Measurements from ENCODE around the gene KASH5. TPM values are rescaled to one million over a fixed set of nuclear protein-coding genes. Genes with fewer than 3 reads are reported as not detected.

The KASH5 gene
- total and polyA plus RNA-seq, 4 donors, result 0.52 to 2.9 (median 1.5) TPM; not detected in 1

DNA sequence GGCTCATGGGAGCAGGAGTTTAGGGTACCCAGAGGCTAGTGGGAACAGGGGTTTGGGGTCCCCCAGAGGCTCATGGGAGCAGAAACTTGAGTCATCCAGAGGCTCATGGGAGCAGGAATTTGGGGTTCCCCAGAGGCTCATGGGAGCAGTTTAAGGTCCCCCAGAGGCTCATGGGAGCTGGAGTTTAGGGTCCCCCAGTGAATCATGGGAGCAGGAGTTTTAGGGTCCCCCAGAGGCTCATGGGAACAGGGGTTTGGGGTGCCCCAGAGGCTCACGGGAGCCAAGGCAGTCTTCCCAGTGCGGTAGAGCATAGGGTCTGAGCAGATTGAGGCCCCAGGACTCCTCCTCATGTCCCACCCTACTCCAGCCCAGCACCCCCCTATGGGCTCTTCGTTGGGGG is 77.3 kb downstream of the KASH5 start:
- no peak overlapping the region for H3K4me3 ChIP-seq
- H3K4me1 ChIP-seq (ENCODE audit: control insufficient read depth in 5 of 5, insufficient read depth in 5 of 5, low read length in 5 of 5), result no peaks in the 10 kb centered on the region
- no peaks in the 10 kb centered on the region for H3K9me3 ChIP-seq (ENCODE audit: control insufficient read depth in 4 of 4, insufficient read depth in 3 of 4, low read length in 3 of 4)
- ATAC-seq (ENCODE audit: insufficient read depth, low FRiP score), result no peak
- TF ChIP-seq, protein P1, sequence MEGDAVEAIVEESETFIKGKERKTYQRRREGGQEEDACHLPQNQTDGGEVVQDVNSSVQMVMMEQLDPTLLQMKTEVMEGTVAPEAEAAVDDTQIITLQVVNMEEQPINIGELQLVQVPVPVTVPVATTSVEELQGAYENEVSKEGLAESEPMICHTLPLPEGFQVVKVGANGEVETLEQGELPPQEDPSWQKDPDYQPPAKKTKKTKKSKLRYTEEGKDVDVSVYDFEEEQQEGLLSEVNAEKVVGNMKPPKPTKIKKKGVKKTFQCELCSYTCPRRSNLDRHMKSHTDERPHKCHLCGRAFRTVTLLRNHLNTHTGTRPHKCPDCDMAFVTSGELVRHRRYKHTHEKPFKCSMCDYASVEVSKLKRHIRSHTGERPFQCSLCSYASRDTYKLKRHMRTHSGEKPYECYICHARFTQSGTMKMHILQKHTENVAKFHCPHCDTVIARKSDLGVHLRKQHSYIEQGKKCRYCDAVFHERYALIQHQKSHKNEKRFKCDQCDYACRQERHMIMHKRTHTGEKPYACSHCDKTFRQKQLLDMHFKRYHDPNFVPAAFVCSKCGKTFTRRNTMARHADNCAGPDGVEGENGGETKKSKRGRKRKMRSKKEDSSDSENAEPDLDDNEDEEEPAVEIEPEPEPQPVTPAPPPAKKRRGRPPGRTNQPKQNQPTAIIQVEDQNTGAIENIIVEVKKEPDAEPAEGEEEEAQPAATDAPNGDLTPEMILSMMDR (IDR thresholded peaks at IDR 0.05; ENCODE audit: control extremely low read depth, extremely low read depth), result no peak
- no peak overlapping the region for H3K27ac ChIP-seq (ENCODE audit: low read depth in 1 of 2, low read length in 1 of 2)
- no peak overlapping the region for H3K9ac ChIP-seq (ENCODE audit: insufficient read depth in 1 of 2, low read length in 2 of 2)
- DNase-seq, result no peak
- 92 to 100% methylated on average over 3 of the region's 3 CpGs for WGBS, 2 donors
- peaks cover 0 to 42% (median 1%) of the 10 kb centered on the region in 4 donors for H3K36me3 ChIP-seq (ENCODE audit: control insufficient read depth in 4 of 4, insufficient read depth in 4 of 4, low read length in 4 of 4)
- H3K27me3 ChIP-seq (ENCODE audit: control insufficient read depth in 3 of 3, insufficient read depth in 3 of 3, low read length in 2 of 3), result no peaks in the 10 kb centered on the region

Other genes starting within 250 kb of the KASH5 start
- gene HRC, start 232.9 kb upstream of the KASH5 start, total RNA-seq, result 1 to 10 TPM in 1 of 2 donors, under 1 TPM in 1; 0.18 to 5.7 TPM
- gene HRC, start 232.9 kb upstream of the KASH5 start, polyA plus RNA-seq, result 1 to 10 TPM in 1 of 2 donors, under 1 TPM in 1; 0.14 to 2.0 TPM
- gene TRPM4, start 230.5 kb upstream of the KASH5 start, total RNA-seq, result 10 to 100 TPM; 19.8 to 70.1 TPM
- gene TRPM4, start 230.5 kb upstream of the KASH5 start, polyA plus RNA-seq, result 10 to 100 TPM; 15.6 to 24.9 TPM
- 1 to 10 TPM; 1.8 to 2.5 TPM for gene SLC6A16, start 63.1 kb upstream of the KASH5 start, total RNA-seq
- gene SLC6A16, start 63.1 kb upstream of the KASH5 start, polyA plus RNA-seq, result 1 to 10 TPM in 1 of 2 donors, under 1 TPM in 1; 0.93 to 2.4 TPM
- 10 to 100 TPM; 33.9 to 65.1 TPM for gene CD37, start 52.8 kb upstream of the KASH5 start, total RNA-seq
- gene CD37, start 52.8 kb upstream of the KASH5 start, polyA plus RNA-seq, result 100 to 1,000 TPM in 1 of 2 donors, 10 to 100 TPM in 1; 37.2 to 154 TPM
- gene TEAD2, start 25.8 kb upstream of the KASH5 start, total RNA-seq, result 10 to 100 TPM; 31.4 to 40.0 TPM
- 10 to 100 TPM; 21.9 to 31.5 TPM for gene TEAD2, start 25.8 kb upstream of the KASH5 start, polyA plus RNA-seq
- under 1 TPM; 0.85 to 0.95 TPM for gene DKKL1, start 24.4 kb upstream of the KASH5 start, total RNA-seq
- under 1 TPM; 0.58 to 0.91 TPM for gene DKKL1, start 24.4 kb upstream of the KASH5 start, polyA plus RNA-seq
- gene PTH2, start 35.2 kb downstream of the KASH5 start, total RNA-seq, result not detected
- not detected for gene PTH2, start 35.2 kb downstream of the KASH5 start, polyA plus RNA-seq
- not detected for gene GFY, start 37.1 kb downstream of the KASH5 start, total RNA-seq
- gene GFY, start 37.1 kb downstream of the KASH5 start, polyA plus RNA-seq, result not detected
- under 1 TPM; 0.31 to 0.51 TPM for gene SLC17A7, start 53.3 kb downstream of the KASH5 start, total RNA-seq
- under 1 TPM; 0.10 to 0.30 TPM for gene SLC17A7, start 53.3 kb downstream of the KASH5 start, polyA plus RNA-seq
- gene PIH1D1, start 63.6 kb downstream of the KASH5 start, total RNA-seq, result 10 to 100 TPM; 65.7 to 65.9 TPM
- 10 to 100 TPM; 63.7 to 66.6 TPM for gene PIH1D1, start 63.6 kb downstream of the KASH5 start, polyA plus RNA-seq
- gene ALDH16A1, start 65.0 kb downstream of the KASH5 start, total RNA-seq, result 10 to 100 TPM; 21.1 to 53.3 TPM
- 10 to 100 TPM; 36.1 to 38.7 TPM for gene ALDH16A1, start 65.0 kb downstream of the KASH5 start, polyA plus RNA-seq
- 1 to 10 TPM; 2.9 to 8.9 TPM for gene FLT3LG, start 86.0 kb downstream of the KASH5 start, total RNA-seq
- gene FLT3LG, start 86.0 kb downstream of the KASH5 start, polyA plus RNA-seq, result 10 to 100 TPM in 1 of 2 donors, 1 to 10 TPM in 1; 9.5 to 15.0 TPM
- gene RPL13A, start 99.4 kb downstream of the KASH5 start, total RNA-seq, result 1,000 to 10,000 TPM; 1,499 to 2,532 TPM
- 1,000 to 10,000 TPM; 2,431 to 2,816 TPM for gene RPL13A, start 99.4 kb downstream of the KASH5 start, polyA plus RNA-seq
- 1,000 to 10,000 TPM; 1,558 to 1,973 TPM for gene RPS11, start 108.2 kb downstream of the KASH5 start, total RNA-seq
- 1,000 to 10,000 TPM; 4,071 to 4,654 TPM for gene RPS11, start 108.2 kb downstream of the KASH5 start, polyA plus RNA-seq
- gene FCGRT, start 124.4 kb downstream of the KASH5 start, total RNA-seq, result 100 to 1,000 TPM; 184 to 271 TPM
- 100 to 1,000 TPM; 233 to 247 TPM for gene FCGRT, start 124.4 kb downstream of the KASH5 start, polyA plus RNA-seq
- gene RCN3, start 139.8 kb downstream of the KASH5 start, total RNA-seq, result 10 to 100 TPM; 14.1 to 39.2 TPM
- gene RCN3, start 139.8 kb downstream of the KASH5 start, polyA plus RNA-seq, result 10 to 100 TPM; 29.3 to 32.6 TPM
- gene NOSIP, start 192.3 kb downstream of the KASH5 start, total RNA-seq, result 10 to 100 TPM; 40.9 to 48.1 TPM
- 10 to 100 TPM; 77.1 to 84.2 TPM for gene NOSIP, start 192.3 kb downstream of the KASH5 start, polyA plus RNA-seq
- gene PRRG2, start 193.1 kb downstream of the KASH5 start, total RNA-seq, result 10 to 100 TPM in 1 of 2 donors, 1 to 10 TPM in 1; 5.1 to 11.7 TPM
- 10 to 100 TPM in 1 of 2 donors, 1 to 10 TPM in 1; 9.0 to 10.5 TPM for gene PRRG2, start 193.1 kb downstream of the KASH5 start, polyA plus RNA-seq
- gene PRR12, start 202.9 kb downstream of the KASH5 start, total RNA-seq, result 10 to 100 TPM; 18.0 to 32.4 TPM
- gene PRR12, start 202.9 kb downstream of the KASH5 start, polyA plus RNA-seq, result 10 to 100 TPM in 1 of 2 donors, 1 to 10 TPM in 1; 7.6 to 15.5 TPM

All from lung (tissue), 12 donors.